DMS153 treated with DMSO at 0.1 percent for 48 hours (cell line): ENCODE data around the gene MESP2.

Experiments
- DNase-seq: peaks from one replicate; lab custom pipeline; 2025; ENCODE audit not compliant: unreplicated experiment; lab: John Stamatoyannopoulos, UW

MESP2 gene

GRCh38 chr15:89814112-89814742, 38.1 kb downstream of the MESP2 start:
- DNase-seq: no peak

- no peak for DNase-seq
Measured at GRCh38 chr15:89815769-89816168, 39.6 kb downstream of the MESP2 start.

GRCh38 chr15:89817701-89818280, 41.7 kb downstream of the MESP2 start:
- DNase-seq: no peak

GRCh38 chr15:89818287-89818686, 42.2 kb downstream of the MESP2 start:
- DNase-seq: no peak

GRCh38 chr15:89820666-89821611, 44.8 kb downstream of the MESP2 start:
- DNase-seq: no peak

GRCh38 chr15:89822026-89822425, 45.9 kb downstream of the MESP2 start:
- no peak for DNase-seq

GRCh38 chr15:89822611-89822950, 46.4 kb downstream of the MESP2 start:
- DNase-seq: no peak

GRCh38 chr15:89822951-89823711, 47.0 kb downstream of the MESP2 start:
- no peak for DNase-seq

GRCh38 chr15:89823836-89824606, 47.9 kb downstream of the MESP2 start:
- no peak for DNase-seq

- DNase-seq: no peak
Measured at GRCh38 chr15:89824607-89824867, 48.4 kb downstream of the MESP2 start.

GRCh38 chr15:89825271-89825940, 49.3 kb downstream of the MESP2 start:
- DNase-seq: no peak

GRCh38 chr15:89826671-89827655, 50.8 kb downstream of the MESP2 start:
- DNase-seq: no peak

GRCh38 chr15:89827829-89828228, 51.7 kb downstream of the MESP2 start:
- no peak for DNase-seq
